ENCODE results near the gene SPIRE2. TPM values are rescaled to one million over a fixed set of nuclear protein-coding genes. Genes with fewer than 3 reads are reported as not detected.
"Not testable (repeated sequence)": the region's sequence is repeated elsewhere in the genome, so short reads cannot be mapped to it uniquely, and the experiment has no call there.

Gene SPIRE2
- total and polyA plus RNA-seq, 5 experiments from 2014 or later: 0.16 to 2.3 (median 1.0) TPM; not detected in 2

DNA sequence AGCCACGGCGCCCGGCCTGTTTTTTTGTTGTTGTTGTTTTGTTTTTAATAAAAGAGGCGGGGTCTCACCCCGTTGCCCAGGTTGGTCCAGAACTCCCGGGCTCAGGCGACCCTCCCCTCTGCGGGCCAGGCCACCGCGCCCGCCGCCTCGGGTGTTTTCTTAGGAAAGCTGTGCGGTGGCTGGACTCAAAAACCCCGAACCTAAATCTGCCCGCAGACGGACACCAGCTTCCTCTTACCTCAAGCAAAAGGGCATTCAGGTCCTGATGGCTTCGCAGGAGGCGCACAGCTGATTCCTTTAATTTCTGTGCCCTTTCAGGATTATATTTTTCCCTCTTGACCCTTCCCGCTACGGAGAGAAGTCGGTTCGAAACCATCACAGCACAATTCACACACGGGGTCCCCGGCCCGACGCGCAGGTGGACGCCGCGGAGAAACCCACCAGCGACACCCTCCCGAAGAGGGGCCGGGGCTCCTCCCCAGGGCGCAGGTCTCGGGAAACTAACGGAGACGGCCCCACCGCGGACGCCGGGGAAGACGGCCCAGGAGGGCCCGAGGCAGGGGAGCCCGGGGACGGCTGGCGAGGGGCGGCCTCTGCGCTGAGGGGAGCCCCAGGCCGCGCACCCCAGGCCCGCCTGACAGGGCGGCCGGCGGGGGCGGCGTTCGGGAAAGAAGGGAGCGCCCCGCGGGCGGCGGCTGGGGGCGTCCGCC is 12.5 kb upstream of the SPIRE2 start:
- ATAC-seq (peak; percentile 9 to 26), DNase-seq (no peak)
- no peaks in the 10 kb centered on the region for H3K36me3 Mint-ChIP-seq
- H3K4me3 Mint-ChIP-seq: peak overlapping the region; percentile 65 to 87 (median 78)
- peaks cover 0 to 2% (median 0%) of the 10 kb centered on the region in 5 donors for H3K27me3 Mint-ChIP-seq
- POLR2A ChIA-PET: interaction anchor here (0.6 to 1.8 kb wide), 2 partner anchors 116 to 249 kb away, joined by 6 to 7 read pairs; no protein-coding TSS in a partner anchor
- H3K4me1 Mint-ChIP-seq: peaks cover 7 to 18% (median 16%) of the 10 kb centered on the region in 4 donors
- H3K9me3 Mint-ChIP-seq: no peaks in the 10 kb centered on the region
- peak overlapping the region in 2 of 10 donors; percentile 52 to 70 for H3K27ac Mint-ChIP-seq

DNA sequence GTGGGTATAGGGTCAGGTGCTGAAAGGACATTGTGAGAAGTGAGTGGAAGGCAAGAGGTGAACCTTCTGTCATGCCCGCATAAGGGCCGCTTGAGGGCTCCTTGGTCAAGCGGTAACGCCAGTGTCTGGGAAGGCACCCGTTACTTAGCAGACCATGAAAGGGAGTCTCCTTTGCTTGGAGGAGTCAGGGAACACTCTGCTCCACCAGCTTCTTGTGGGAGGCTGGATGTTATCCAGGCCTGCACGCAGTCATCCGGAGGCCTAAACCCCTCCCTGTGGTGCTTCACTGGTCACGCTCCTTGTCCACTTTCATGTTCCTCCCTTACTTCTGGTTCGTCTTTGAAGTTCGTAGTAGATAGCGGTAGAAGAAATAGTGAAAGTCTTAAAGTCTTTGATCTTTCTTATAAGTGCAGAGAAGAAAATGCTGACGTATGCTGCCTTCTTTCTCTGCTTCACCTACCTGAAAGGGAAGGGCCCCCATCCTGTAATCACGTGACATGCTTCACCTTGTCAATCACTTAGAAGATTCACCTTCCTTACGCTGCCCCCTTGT is 9.3 kb upstream of the SPIRE2 start:
- not testable (repeated sequence) for H3K36me3 Mint-ChIP-seq, H3K27me3 Mint-ChIP-seq, H3K9me3 Mint-ChIP-seq, DNase-seq, ATAC-seq
- POLR2A ChIA-PET: interaction anchor here (0.7 kb wide), 1 partner anchor 246 kb away, joined by 3 read pairs; no protein-coding TSS in a partner anchor
- H3K4me1 Mint-ChIP-seq: peaks cover 8 to 22% (median 18%) of the 10 kb centered on the region in 4 donors
- peak overlapping the region in 8 of 10 donors; percentile 3 to 91 (median 30) for H3K4me3 Mint-ChIP-seq
- H3K27ac Mint-ChIP-seq: peak overlapping the region in 3 of 10 donors; percentile 16 to 49 (median 24)

DNA sequence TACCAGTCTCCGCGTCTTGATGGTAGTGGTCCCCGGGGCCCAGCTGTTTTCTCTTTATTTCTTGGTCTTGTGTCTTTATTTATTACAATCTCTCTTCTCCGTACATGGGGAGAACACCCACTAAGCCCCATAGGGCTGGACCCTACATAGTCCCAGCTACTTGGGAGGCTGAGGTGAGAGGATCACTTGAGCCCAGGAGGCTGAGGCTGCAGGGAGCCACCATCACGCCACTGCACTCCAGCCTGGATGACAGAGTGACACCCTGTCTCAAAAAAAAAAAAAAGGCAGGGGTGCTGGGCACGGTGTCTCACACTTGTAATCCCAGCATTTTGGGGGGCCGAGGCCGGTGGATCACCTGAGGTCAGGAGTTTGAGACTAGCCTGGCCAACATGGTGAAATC is 8.8 kb upstream of the SPIRE2 start:
- ATAC-seq, DNase-seq, H3K27me3 Mint-ChIP-seq, H3K9me3 Mint-ChIP-seq, H3K36me3 Mint-ChIP-seq: not testable (repeated sequence)
- H3K4me1 Mint-ChIP-seq: peaks cover 8 to 22% (median 18%) of the 10 kb centered on the region in 4 donors
- H3K27ac Mint-ChIP-seq: peak overlapping the region in 1 of 10 donors; percentile 16
- POLR2A ChIA-PET: interaction anchor here (0.7 kb wide), 1 partner anchor 246 kb away, joined by 3 read pairs; no protein-coding TSS in a partner anchor
- peak overlapping the region in 5 of 10 donors; percentile 13 to 70 (median 43) for H3K4me3 Mint-ChIP-seq

DNA sequence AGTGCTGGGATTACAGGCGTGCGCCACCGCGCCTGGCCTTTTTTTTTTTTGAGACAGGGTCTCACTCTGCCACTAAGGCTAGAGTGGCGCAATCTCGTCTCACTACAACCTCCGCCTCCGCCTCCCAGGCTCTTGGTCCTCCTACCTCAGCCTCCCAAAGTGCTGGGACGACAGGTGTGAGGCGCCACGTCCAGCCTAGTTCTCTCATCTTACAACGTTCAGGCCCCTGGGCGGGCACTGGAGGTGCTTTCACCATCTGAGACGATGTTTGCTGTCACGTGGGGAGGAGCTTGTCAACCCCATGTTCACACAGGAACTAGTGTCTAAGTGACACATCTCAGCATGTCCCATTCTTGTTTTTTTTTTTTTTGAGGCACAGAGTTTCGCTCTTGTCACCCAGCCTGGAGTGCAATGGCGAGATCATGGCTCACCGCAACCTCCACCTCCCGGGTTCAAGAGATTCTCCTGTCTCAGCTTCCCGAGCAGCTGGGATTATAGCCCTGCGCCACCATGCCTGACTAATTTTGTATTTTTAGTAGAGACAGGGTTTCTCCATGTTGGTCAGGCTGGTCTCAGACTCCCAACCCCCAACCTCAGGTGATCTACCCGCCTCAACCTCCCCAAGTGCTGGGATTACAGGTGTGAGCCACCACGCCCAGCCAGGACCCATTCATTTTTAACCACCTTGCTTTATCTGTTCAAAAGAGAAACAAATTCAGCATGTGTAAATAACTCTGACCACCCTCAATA is 6.7 kb upstream of the SPIRE2 start:
- DNase-seq (peak in 1 of 10 donors; percentile 31), ATAC-seq (no peak)
- Mint-ChIP-seq H3K4me1 (peaks cover 8 to 20% (median 17%) of the 10 kb centered on the region in 4 donors), H3K27ac (peak overlapping the region in 3 of 10 donors; percentile 18 to 91 (median 67)), H3K4me3 (peak overlapping the region in 2 of 10 donors; percentile 15 to 72), H3K9me3 (no peaks in the 10 kb centered on the region), H3K27me3 (no peaks in the 10 kb centered on the region), H3K36me3 (no peaks in the 10 kb centered on the region)
- POLR2A ChIA-PET: no interaction called here

DNA sequence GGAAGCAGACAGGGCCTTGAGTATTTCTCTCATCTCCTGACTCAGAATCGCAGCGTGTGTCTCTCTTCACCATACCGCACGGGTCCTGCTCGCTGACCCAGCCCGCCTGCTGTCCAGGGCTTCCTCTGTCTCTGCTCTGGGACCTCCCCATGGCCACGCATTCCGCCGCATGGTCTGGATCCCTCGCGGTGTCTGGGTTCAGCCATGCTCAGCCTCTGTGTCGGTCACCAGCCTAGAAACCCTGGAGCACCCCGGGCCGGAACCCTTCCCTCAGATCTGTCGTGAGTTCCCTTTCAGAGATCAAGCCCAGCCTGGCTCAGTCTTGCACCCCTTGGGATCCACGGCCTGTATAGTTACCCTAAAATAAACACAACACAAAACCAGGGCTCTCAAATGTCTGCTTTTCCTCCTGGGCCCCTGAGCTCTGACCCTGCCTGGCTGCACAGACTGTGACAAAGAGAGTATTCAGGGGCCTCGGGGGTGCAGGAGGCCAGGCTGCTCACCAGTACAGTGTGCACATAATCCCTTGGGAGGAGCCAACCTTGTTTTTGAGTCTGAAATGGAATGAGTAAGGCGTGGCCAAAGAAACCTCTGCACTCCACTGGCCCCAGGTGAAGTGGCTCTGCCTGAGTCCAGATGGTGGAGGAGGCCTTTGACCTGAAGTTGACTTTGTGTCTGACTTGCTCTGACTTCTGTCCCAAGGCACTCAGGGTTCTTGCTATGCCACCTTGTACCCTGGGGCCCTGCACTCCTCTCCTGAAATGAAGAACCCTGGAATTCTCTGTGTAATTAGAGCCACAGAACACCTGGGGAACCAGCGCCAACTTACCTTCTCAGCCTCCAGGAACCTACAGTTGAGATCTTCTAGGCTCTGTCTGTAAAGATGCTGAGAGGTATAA is 5.8 kb upstream of the SPIRE2 start:
- peaks cover 0 to 1% (median 0%) of the 10 kb centered on the region in 5 donors for H3K27me3 Mint-ChIP-seq
- peaks cover 8 to 19% (median 16%) of the 10 kb centered on the region in 4 donors for H3K4me1 Mint-ChIP-seq
- H3K9me3 Mint-ChIP-seq: no peaks in the 10 kb centered on the region
- no peaks in the 10 kb centered on the region for H3K36me3 Mint-ChIP-seq
- ATAC-seq (no peak), DNase-seq (no peak)
- H3K27ac Mint-ChIP-seq: peak overlapping the region in 1 of 10 donors; percentile 91
- peak overlapping the region in 1 of 10 donors; percentile 7 for H3K4me3 Mint-ChIP-seq
- POLR2A ChIA-PET: no interaction called here

DNA sequence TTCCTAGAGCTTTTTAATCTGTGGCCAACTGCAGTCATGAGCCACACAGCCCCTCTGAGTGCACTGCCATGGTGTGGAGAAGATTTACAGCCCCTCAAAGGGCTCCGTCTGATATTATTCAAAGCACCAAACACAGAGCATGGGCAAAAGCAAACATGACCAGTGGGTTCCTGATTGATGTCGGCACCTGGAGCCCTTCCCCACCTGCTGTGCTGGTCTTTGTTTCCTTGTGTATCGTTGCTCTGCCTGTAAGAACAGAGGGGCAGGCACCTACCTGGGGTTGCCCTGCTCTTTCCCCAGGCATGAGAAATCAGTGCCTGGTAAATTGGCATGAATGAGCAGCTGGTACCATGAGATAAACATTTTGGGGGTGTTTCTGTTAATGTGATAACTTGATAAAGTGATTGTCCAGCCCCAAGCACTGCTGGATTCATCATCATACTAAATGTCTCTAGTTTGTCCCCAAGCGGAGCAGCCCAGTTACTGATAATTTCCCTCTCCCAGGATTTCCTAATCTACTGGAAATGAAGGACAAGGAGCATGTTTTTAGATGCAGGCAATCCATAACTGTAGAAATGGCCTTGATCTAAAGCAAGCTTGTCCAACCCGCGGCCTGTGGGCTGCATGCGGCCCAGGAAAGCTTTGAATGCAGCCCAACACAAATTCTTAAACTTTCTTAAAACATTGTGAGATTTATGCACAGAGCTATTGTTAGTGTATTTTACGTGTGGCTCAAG is 5.0 kb upstream of the SPIRE2 start:
- Mint-ChIP-seq H3K27ac (no peak overlapping the region), H3K9me3 (no peaks in the 10 kb centered on the region), H3K4me1 (peaks cover 6 to 18% (median 11%) of the 10 kb centered on the region in 4 donors), H3K27me3 (peaks cover 0 to 4% (median 0%) of the 10 kb centered on the region in 5 donors), H3K36me3 (no peaks in the 10 kb centered on the region), H3K4me3 (no peak overlapping the region)
- ATAC-seq (no peak), DNase-seq (no peak)
- POLR2A ChIA-PET: no interaction called here

DNA sequence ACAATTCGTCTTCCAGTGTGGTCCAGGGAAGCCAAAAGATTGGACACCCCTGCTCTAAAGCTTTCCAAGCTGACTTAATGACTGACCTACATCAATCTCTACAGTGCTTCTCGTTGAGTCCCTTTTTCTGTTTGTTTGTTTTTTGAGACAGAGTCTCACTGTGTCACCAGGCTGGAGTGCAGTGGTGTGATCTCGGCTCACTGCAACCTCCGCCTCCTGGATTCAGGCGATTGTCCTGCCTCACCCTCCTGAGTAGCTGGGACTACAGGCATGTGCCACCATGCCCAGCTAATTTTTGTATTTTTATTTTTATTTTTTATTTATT is 4.5 kb upstream of the SPIRE2 start:
- H3K27ac Mint-ChIP-seq, DNase-seq, POLR2A ChIA-PET: not testable (repeated sequence)

DNA sequence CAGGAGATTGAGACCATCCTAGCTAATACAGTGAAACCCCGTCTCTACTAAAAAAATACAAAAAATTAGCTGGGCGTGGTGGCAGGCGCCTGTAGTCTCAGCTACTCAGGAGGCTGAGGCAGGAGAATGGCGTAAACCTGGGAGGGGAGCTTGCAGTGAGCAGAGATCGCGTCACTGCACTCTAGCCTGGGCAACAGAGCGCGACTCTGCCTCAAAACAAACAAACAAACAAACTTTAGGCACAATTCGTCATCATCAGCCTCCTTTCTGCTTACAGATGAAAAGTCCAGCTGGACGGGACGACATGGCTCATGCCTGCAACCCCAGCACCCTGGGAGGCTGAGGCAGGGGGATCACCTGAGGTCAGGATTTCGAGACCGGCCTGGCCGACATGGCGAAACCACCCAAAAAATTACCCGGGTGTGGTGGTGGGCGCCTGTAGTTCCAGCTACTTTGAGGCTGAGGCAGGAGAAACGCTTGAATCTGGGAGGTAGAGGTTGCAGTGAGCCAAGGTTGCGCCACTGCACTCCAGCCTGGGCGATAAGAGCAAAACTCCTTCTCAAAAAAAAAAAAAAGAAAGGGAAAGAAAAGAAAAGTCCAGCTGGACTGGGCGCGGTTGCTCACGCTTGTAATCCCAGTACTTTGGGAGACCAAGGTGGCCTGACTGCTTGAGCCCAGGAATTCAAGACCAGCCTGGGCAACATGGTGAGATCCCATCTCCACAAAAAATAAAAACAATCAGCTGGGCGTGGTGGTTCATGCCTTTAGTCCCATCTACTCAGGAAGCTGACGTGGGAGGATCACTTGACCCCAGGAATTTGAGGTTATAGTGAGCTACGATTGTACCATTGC is 1.5 kb upstream of the SPIRE2 start:
- Mint-ChIP-seq H3K27ac (no peak overlapping the region), H3K4me1 (peaks cover 0 to 11% (median 6%) of the 10 kb centered on the region in 4 donors), H3K9me3 (no peaks in the 10 kb centered on the region), H3K27me3 (peaks cover 9 to 26% (median 11%) of the 10 kb centered on the region in 5 donors), H3K36me3 (no peaks in the 10 kb centered on the region), H3K4me3 (peak overlapping the region in 5 of 10 donors; percentile 10 to 67 (median 22))
- no peak for ATAC-seq
- POLR2A ChIA-PET: no interaction called here
- no peak for DNase-seq

More for the DNA sequence above, 4.5 kb upstream of the SPIRE2 start:
- not testable (repeated sequence) for ATAC-seq, H3K36me3 Mint-ChIP-seq, H3K9me3 Mint-ChIP-seq, H3K27me3 Mint-ChIP-seq, H3K4me3 Mint-ChIP-seq
- H3K4me1 Mint-ChIP-seq: peaks cover 6 to 14% (median 11%) of the 10 kb centered on the region in 4 donors

DNA sequence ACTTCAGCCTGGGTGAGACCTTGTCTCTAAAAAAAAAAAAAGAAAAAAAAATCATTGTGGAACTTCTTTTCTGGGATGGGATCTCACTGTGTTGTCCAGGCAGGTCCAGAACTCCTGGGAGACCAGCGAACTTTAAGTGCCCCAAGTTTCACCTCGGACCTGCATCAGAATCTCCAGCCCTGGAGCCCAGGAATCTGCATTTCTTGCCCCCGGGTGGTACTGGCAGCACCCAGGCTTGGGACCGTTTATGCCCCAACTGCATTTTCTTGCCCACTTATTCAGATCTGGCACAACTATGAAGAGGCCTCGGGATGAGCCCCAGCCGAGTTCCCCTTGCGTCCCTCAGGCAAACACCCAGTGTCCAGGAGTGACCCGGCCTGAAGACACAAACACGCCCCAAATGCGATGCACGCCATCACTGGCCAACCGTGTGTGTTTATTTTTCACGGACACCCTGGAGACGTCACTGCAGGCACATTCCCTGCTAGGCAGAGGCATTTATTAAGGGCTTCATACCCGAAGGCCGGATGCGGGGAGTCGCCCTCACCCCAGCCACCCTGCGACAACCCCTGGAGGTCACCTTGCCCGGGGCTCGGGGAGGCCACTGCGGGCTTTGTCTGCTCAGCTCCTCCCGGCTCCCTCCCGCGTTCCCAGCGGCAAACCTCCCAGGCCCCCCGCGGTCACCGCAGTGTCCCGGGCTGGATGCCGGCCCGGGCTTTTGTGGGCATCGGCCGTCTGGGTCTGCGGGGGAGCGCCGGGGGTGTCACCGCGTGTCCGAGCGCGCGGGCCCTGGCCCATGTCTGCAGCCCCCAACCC is 684 bp upstream of the SPIRE2 start:
- Mint-ChIP-seq H3K4me1 (peaks cover 0 to 11% (median 6%) of the 10 kb centered on the region in 4 donors), H3K27me3 (peaks cover 9 to 34% (median 16%) of the 10 kb centered on the region in 5 donors), H3K36me3 (no peaks in the 10 kb centered on the region), H3K27ac (no peak overlapping the region), H3K4me3 (peak overlapping the region in 8 of 10 donors; percentile 8 to 67 (median 47)), H3K9me3 (no peaks in the 10 kb centered on the region)
- POLR2A ChIA-PET: no interaction called here
- no peak for DNase-seq
- no peak for ATAC-seq
